B cell (primary cell): ENCODE data around the gene ASXL2. TPM values are rescaled to one million over a fixed set of nuclear protein-coding genes. Genes with fewer than 3 reads are reported as not detected.

ENCODE experiments used
- ATAC-seq: fragments of 200-7000 bp; cut with Tn5 transposase; one replicate; pipeline ENCODE4 v1.10.0; 2021; ENCODE audit warnings: low read depth, mild to moderate bottlenecking, moderate number of reproducible peaks, moderate library complexity
- CTCF ChIA-PET: fragments of 350-600 bp; sonication (Branson Sonifier 250); formaldehyde crosslinking; loops from one replicate; lab custom pipeline; 2021; ENCODE audit warnings: antibody characterized with exemption, inconsistent platforms; lab: Charles Lee
- POLR2A ChIA-PET: fragments of 350-600 bp; sonication (Branson Sonifier 250); formaldehyde crosslinking; loops from one replicate; lab custom pipeline; 2021; ENCODE audit warnings: antibody characterized with exemption; lab: Charles Lee
- DNase-seq: peaks from one replicate; pipeline ENCODE4 v3.0.0; 2013
- H2AFZ ChIP-seq: 2 replicates; pipeline ENCODE4 v1.6.1; 2012; ENCODE audit warnings: mild to moderate bottlenecking, low read depth, low read length; ENCODE audit not compliant: insufficient read depth, poor library complexity, severe bottlenecking
- H3K27ac ChIP-seq, 2 donors: 1 replicate in 1 of 2; 2 replicates in 1 of 2; pipeline ENCODE4 v1.5.1; 2012 to 2013; ENCODE audit warnings: low read length in 2 of 2, mild to moderate bottlenecking in 2 of 2, moderate library complexity in 1 of 2
- H3K27me3 ChIP-seq, 4 experiments: fragments of 200-600 bp in 1 of 4; sonication (generic) in 1 of 4; replicated peaks in 1 of 4; 1 replicate in 2 of 4; 2 replicates in 2 of 4; pipeline versions ENCODE4 v1.6.1 to v1.7.0; 2013 to 2016; ENCODE audit warnings: low read length in 3 of 4, mild to moderate bottlenecking in 2 of 4, mixed read lengths in 1 of 4, moderate library complexity in 1 of 4; ENCODE audit not compliant: insufficient read depth in 4 of 4, control insufficient read depth in 3 of 4; ENCODE audit errors: control extremely low read depth in 1 of 4
- H3K36me3 ChIP-seq, 2 experiments: replicated peaks in 1 of 2; 1 replicate in 1 of 2; 2 replicates in 1 of 2; pipeline versions ENCODE4 v1.6.1 to v1.7.1; 2013; ENCODE audit warnings: low read length in 1 of 2; ENCODE audit not compliant: insufficient read depth in 2 of 2, control insufficient read depth in 1 of 2; ENCODE audit errors: control extremely low read depth in 1 of 2, extremely low read depth in 1 of 2
- H3K4me1 ChIP-seq, 2 donors: fragments of 200-600 bp in 1 of 2; sonication (generic) in 1 of 2; 1 replicate in 1 of 2; 2 replicates in 1 of 2; pipeline versions ENCODE4 v1.5.1 to v1.6.1; 2013 to 2017; ENCODE audit warnings: low read length in 2 of 2; ENCODE audit not compliant: control insufficient read depth in 2 of 2, insufficient read depth in 2 of 2
- H3K4me2 ChIP-seq: replicated peaks from 2 replicates; pipeline ENCODE3; 2012; ENCODE audit warnings: mild to moderate bottlenecking, low read depth, low read length; ENCODE audit not compliant: poor library complexity, severe bottlenecking
- H3K4me3 ChIP-seq, 5 experiments: fragments of 200-600 bp in 1 of 5; sonication (generic) in 1 of 5; 1 replicate in 3 of 5; 2 replicates in 2 of 5; pipeline versions ENCODE4 v1.5.1 to v1.7.0; 2011 to 2016; ENCODE audit warnings: low read length in 4 of 5, mild to moderate bottlenecking in 4 of 5, low read depth in 2 of 5, control low read depth in 1 of 5, moderate library complexity in 1 of 5; ENCODE audit not compliant: insufficient read depth in 1 of 5; ENCODE audit errors: control extremely low read depth in 1 of 5, extremely low read depth in 1 of 5
- H3K79me2 ChIP-seq: fragments of 200-600 bp; sonication (generic); one replicate; pipeline ENCODE4 v1.6.0; 2016; ENCODE audit warnings: low read length; ENCODE audit not compliant: control insufficient read depth, insufficient read depth
- H3K9ac ChIP-seq: fragments of 200-600 bp; sonication (generic); 2 replicates; pipeline ENCODE4 v1.6.1; 2017; ENCODE audit warnings: mild to moderate bottlenecking, low read length, moderate library complexity
- H3K9me3 ChIP-seq, 3 donors: one replicate each; pipeline versions ENCODE4 v1.6.1 to v1.7.1; 2013; ENCODE audit warnings: low read length in 2 of 3; ENCODE audit not compliant: control insufficient read depth in 2 of 3, insufficient read depth in 1 of 3; ENCODE audit errors: control extremely low read depth in 1 of 3
- H4K20me1 ChIP-seq: 2 replicates; pipeline ENCODE4 v1.6.0; 2012; ENCODE audit warnings: mild to moderate bottlenecking, low read length; ENCODE audit not compliant: insufficient read depth, control insufficient read depth, poor library complexity, severe bottlenecking
- H3K27ac Mint-ChIP-seq: one replicate; pipeline ENCODE4 v1.8.0; 2021; ENCODE audit warnings: mixed read lengths
- H3K27me3 Mint-ChIP-seq: one replicate; pipeline ENCODE4 v1.8.0; 2021; ENCODE audit warnings: mixed read lengths
- H3K4me1 Mint-ChIP-seq: one replicate; pipeline ENCODE4 v1.8.0; 2021; ENCODE audit warnings: mixed read lengths
- H3K4me3 Mint-ChIP-seq: one replicate; pipeline ENCODE4 v1.8.0; 2021; ENCODE audit warnings: mixed read lengths
- H3K9me3 Mint-ChIP-seq: one replicate; pipeline ENCODE4 v1.8.0; 2022; ENCODE audit warnings: mixed read lengths; ENCODE audit not compliant: insufficient read depth
- EZH2 ChIP-seq: IDR thresholded peaks from 2 replicates; pipeline ENCODE4 v1.6.1; 2012; ENCODE audit warnings: borderline replicate concordance, low read depth, mild to moderate bottlenecking, moderate library complexity, low read length; ENCODE audit not compliant: insufficient read depth, poor library complexity, severe bottlenecking
- WGBS: methylation state at CpG from one replicate; pipeline ENCODE4 v1.1.5; 2013; ENCODE audit warnings: missing lambda C conversion rate; ENCODE audit not compliant: insufficient coverage; 5-methylcytosine and 5-hydroxymethylcytosine counted together
- intact Hi-C: fragments of 100-400 bp; cut with micrococcal nuclease; formaldehyde crosslinking; loops from one replicate; pipeline ENCODE4 v1.10.0; 2022
- polyA plus RNA-seq: library from polyadenylated mRNA; depleted of rRNA; stranded (reverse); fragments of >200 nt; gene quantifications from 2 replicates; pipeline ENCODE4 v1.2.3, GENCODE V29; 2012
- total RNA-seq, 2 donors: library from RNA; stranded (reverse); fragments of 120-200 nt in 1 of 2; gene quantifications; 1 replicate in 1 of 2; 2 replicates in 1 of 2; pipeline versions ENCODE4 v1.2.3 to v1.2.4, GENCODE V29; 2013 to 2022
- TF ChIP-seq, protein P1 (sequence below): fragments of 200-600 bp; IDR thresholded peaks from one replicate; pipeline ENCODE4 v1.8.0; 2022; ENCODE audit warnings: antibody characterized with exemption, mild to moderate bottlenecking

ASXL2 gene
- total and polyA plus RNA-seq, 2 donors (not counting 1 experiment from before 2014, with no cell fraction given), result 7.6 to 55.0 TPM

DNA sequence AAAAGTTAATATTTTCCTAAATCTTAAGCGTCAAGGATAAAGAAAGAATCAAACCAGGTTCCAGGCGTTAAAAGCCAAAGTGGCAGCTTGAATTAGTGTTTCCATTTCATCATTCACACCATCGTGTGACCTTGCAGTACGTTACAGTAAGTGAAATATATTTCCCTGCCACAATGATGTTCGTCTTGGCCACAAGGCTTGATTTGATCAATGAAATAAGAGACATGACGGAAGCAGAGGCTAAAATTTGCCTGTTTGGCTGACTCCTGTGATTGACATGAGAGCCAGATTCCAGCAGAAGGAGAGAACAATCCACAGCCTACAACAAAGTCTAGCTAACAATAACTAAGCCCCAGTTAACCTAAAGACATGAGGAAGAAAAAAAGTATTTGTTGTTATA is 62.0 kb downstream of the ASXL2 start:
- Mint-ChIP-seq H3K27me3 (no peaks in the 10 kb centered on the region), H3K4me3 (no peak overlapping the region), H3K9me3 (no peaks in the 10 kb centered on the region), H3K4me1 (peaks cover 26% of the 10 kb centered on the region), H3K27ac (no peak overlapping the region)
- no peak for DNase-seq
- POLR2A ChIA-PET, result no interaction called here
- Histone ChIP-seq H3K9me3 (no peaks in the 10 kb centered on the region), H3K4me1 (no peaks in the 10 kb centered on the region), H3K9ac (no peak overlapping the region), H3K36me3 (no peaks in the 10 kb centered on the region), H4K20me1 (peaks cover 31% of the 10 kb centered on the region), H2AFZ (no peak overlapping the region), H3K27ac (no peak overlapping the region), H3K4me2 (no peak overlapping the region), H3K27me3 (no peaks in the 10 kb centered on the region), H3K4me3 (no peak overlapping the region), H3K79me2 (peaks cover 59% of the 10 kb centered on the region)
- CTCF ChIA-PET, result no interaction called here
- TF ChIP-seq, protein P1, sequence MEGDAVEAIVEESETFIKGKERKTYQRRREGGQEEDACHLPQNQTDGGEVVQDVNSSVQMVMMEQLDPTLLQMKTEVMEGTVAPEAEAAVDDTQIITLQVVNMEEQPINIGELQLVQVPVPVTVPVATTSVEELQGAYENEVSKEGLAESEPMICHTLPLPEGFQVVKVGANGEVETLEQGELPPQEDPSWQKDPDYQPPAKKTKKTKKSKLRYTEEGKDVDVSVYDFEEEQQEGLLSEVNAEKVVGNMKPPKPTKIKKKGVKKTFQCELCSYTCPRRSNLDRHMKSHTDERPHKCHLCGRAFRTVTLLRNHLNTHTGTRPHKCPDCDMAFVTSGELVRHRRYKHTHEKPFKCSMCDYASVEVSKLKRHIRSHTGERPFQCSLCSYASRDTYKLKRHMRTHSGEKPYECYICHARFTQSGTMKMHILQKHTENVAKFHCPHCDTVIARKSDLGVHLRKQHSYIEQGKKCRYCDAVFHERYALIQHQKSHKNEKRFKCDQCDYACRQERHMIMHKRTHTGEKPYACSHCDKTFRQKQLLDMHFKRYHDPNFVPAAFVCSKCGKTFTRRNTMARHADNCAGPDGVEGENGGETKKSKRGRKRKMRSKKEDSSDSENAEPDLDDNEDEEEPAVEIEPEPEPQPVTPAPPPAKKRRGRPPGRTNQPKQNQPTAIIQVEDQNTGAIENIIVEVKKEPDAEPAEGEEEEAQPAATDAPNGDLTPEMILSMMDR, result no peak
- TF ChIP-seq EZH2, result no peak
- intact Hi-C loops, result no loop called here
- no peak for ATAC-seq
- 100% methylated on average over 3 of the region's 6 CpGs for WGBS

DNA sequence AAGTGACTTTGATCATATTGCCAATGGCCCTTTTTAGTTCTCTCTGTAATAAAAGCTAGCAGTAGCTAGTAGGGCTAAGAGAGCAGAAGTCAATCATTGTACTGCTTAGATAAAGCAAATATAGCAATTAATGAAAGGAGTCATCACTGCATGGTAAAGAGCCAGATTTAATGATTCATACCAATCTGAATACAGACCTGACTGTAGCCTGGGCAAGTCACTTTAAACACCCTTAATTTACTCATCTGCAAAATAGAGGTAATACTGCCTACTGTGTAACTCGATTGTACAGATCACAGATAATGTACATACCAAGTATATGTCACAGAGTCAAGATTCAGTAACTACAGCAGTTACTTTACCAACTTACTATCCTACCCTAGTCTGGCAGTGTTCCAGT is 63.6 kb downstream of the ASXL2 start:
- TF ChIP-seq, protein P1, result no peak
- no peak for TF ChIP-seq EZH2
- H3K9me3 Mint-ChIP-seq, result no peaks in the 10 kb centered on the region
- peaks cover under 1 to 7% of the 10 kb centered on the region in 2 experiments for H3K36me3 ChIP-seq
- POLR2A ChIA-PET, result no interaction called here
- WGBS, result 100% methylated on average over 1 of the region's 1 CpG
- peaks cover 64% of the 10 kb centered on the region for H3K79me2 ChIP-seq
- ATAC-seq (no peak), DNase-seq (no peak)
- no peak overlapping the region for H3K4me3 Mint-ChIP-seq
- no peak overlapping the region for H3K4me2 ChIP-seq
- H4K20me1 ChIP-seq, result peaks cover 40% of the 10 kb centered on the region
- no peaks in the 10 kb centered on the region for H3K4me1 ChIP-seq
- no peak overlapping the region for H3K4me3 ChIP-seq
- no peak overlapping the region for H3K27ac ChIP-seq
- no peak overlapping the region for H3K9ac ChIP-seq
- H2AFZ ChIP-seq, result no peak overlapping the region
- no peaks in the 10 kb centered on the region for H3K9me3 ChIP-seq
- peaks cover 28% of the 10 kb centered on the region for H3K4me1 Mint-ChIP-seq
- H3K27ac Mint-ChIP-seq, result no peak overlapping the region
- CTCF ChIA-PET, result no interaction called here
- H3K27me3 ChIP-seq, result no peaks in the 10 kb centered on the region
- H3K27me3 Mint-ChIP-seq, result no peaks in the 10 kb centered on the region
- intact Hi-C loops, result no loop called here
